Sigmoid colon (tissue), 7 donors: ENCODE measurements around the gene ETV6. TPM values are rescaled to one million over a fixed set of nuclear protein-coding genes. Genes with fewer than 3 reads are reported as not detected.

Experiments used
- DNase-seq: peaks from one replicate; pipeline ENCODE4 v3.0.0-alpha.2; 2019
- H3K27ac ChIP-seq, 4 donors: fragments of 200-600 bp; sonication (generic); one replicate each; pipeline ENCODE4 v1.5.1; 2016 to 2019; ENCODE audit warnings: mild to moderate bottlenecking in 1 of 4
- H3K27me3 ChIP-seq, 3 donors: fragments of 200-600 bp; sonication (generic); one replicate each; pipeline ENCODE4 v1.5.1; 2019; ENCODE audit warnings: mild to moderate bottlenecking in 1 of 3
- H3K36me3 ChIP-seq, 4 donors: fragments of 200-600 bp; sonication (generic); one replicate each; pipeline ENCODE4 v1.5.1; 2016 to 2019
- H3K4me1 ChIP-seq, 4 donors: fragments of 200-600 bp; sonication (generic); one replicate each; pipeline ENCODE4 v1.5.1; 2017 to 2019
- H3K4me3 ChIP-seq, 4 donors: fragments of 200-600 bp; sonication (generic); one replicate each; pipeline ENCODE4 v1.5.1; 2017 to 2019; ENCODE audit warnings: mild to moderate bottlenecking in 2 of 4, moderate library complexity in 1 of 4
- H3K9me3 ChIP-seq, 4 donors: fragments of 200-600 bp in 3 of 4; sonication (generic) in 3 of 4; one replicate each; pipeline versions ENCODE4 v1.5.1 to v1.6.1; 2013 to 2019
- CTCF ChIP-seq, 4 experiments: fragments of 450-650 bp in 3 of 4; fragments of 200-600 bp in 1 of 4; IDR thresholded peaks; one replicate each; pipeline ENCODE4 v1.5.1; 2016 to 2019; ENCODE audit warnings: antibody characterized with exemption in 4 of 4, mild to moderate bottlenecking in 3 of 4, moderate library complexity in 2 of 4
- EP300 ChIP-seq, 4 donors: sonication (generic); formaldehyde crosslinking; IDR thresholded peaks; one replicate each; pipeline ENCODE4 v1.6.1; 2017; ENCODE audit warnings: antibody characterized with exemption in 4 of 4
- POLR2A ChIP-seq, 2 donors: fragments of 450-650 bp; IDR thresholded peaks; one replicate each; pipeline ENCODE4 v1.6.1; 2016; ENCODE audit warnings: antibody characterized with exemption in 2 of 2, mild to moderate bottlenecking in 2 of 2, moderate library complexity in 2 of 2
- POLR2AphosphoS5 ChIP-seq, 4 donors: sonication (generic); formaldehyde crosslinking; IDR thresholded peaks; one replicate each; pipeline ENCODE4 v1.6.1; 2017; ENCODE audit warnings: antibody characterized with exemption in 4 of 4
- WGBS, 2 donors: extraction: QIAGEN DNeasy Blood & Tissue Kit; methylation state at CpG; one replicate each; pipeline ENCODE4 v1.1.7; 2013; 5-methylcytosine and 5-hydroxymethylcytosine counted together
- intact Hi-C: fragments of 100-400 bp; cut with DNase I; formaldehyde crosslinking; loops from one replicate; pipeline ENCODE4 v1.15.1; 2023
- polyA plus RNA-seq, 3 donors: library from polyadenylated mRNA; stranded (reverse); fragments of 200-250 nt; gene quantifications; one replicate each; pipeline ENCODE4 v1.2.3, GENCODE V29; 2013
- total RNA-seq, 4 donors: library from RNA; depleted of rRNA; stranded (reverse); fragments of >200 nt; gene quantifications; one replicate each; pipeline ENCODE4 v1.1.0, GENCODE V29; 2016
- donor health status: healthy with polysubstance abuse.
- donor health status: Bipolar disorder and iron deficiency.
- donor health status: healthy.

ETV6 gene
- total and polyA plus RNA-seq, 7 donors, result 8.4 to 35.2 (median 16.3) TPM

- intact Hi-C loops, result no loop called here
- no peaks in the 10 kb centered on the region for H3K4me1 ChIP-seq
- no peaks in the 10 kb centered on the region for H3K36me3 ChIP-seq
- no peaks in the 10 kb centered on the region for H3K9me3 ChIP-seq
- no peak overlapping the region for H3K4me3 ChIP-seq
- no peak overlapping the region for H3K27ac ChIP-seq
- H3K27me3 ChIP-seq, result no peaks in the 10 kb centered on the region
- DNase-seq, result no peak
- 25 to 73% methylated on average over 3 of the region's 3 CpGs for WGBS, 2 donors
- TF ChIP-seq CTCF (IDR thresholded peaks at IDR 0.05), result no peak
- TF ChIP-seq EP300 (IDR thresholded peaks at IDR 0.05), result no peak
- TF ChIP-seq POLR2AphosphoS5 (IDR thresholded peaks at IDR 0.05), result no peak
- no peak for TF ChIP-seq POLR2A (IDR thresholded peaks at IDR 0.05)
Measured at GRCh38 chr12:11923067-11923466, 273.6 kb downstream of the ETV6 start.

DNA sequence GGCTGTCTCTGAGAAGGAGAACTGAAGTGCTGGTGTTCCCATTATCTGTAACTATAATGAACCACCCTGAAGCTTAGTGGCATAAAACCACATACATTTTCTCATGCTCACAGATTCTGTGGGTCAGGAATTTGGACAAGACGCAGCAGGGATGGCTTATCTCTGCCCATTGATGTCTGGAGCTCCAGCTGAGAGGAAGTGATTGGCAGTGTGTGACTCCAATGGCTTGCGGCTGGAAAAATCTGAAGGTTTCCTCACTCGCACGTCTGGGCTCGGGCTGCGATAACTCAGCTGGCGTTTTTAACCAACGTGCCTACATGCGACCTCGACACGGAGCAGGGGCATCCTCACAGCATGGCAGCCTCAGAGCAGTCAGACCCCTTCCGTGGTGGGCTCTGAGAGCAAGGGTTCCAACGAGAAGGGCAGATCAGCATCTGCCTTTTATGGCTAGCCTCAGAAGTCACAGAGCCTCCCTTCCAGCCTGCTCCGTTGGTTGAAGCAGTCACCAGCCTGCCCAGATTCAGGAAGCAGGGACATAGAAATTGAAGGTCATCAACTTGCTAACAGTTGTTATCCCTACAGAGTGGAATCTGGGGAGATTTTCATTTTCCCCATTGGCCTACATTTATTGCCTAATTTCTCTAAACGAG lies 277.9 kb downstream of the ETV6 start:
- Histone ChIP-seq H3K9me3 (no peaks in the 10 kb centered on the region), H3K27ac (no peak overlapping the region), H3K27me3 (no peaks in the 10 kb centered on the region), H3K36me3 (no peaks in the 10 kb centered on the region), H3K4me3 (no peak overlapping the region), H3K4me1 (no peaks in the 10 kb centered on the region)
- TF ChIP-seq CTCF (IDR thresholded peaks at IDR 0.05), result no peak
- no peak for TF ChIP-seq POLR2A (IDR thresholded peaks at IDR 0.05)
- no peak for TF ChIP-seq POLR2AphosphoS5 (IDR thresholded peaks at IDR 0.05)
- TF ChIP-seq EP300 (IDR thresholded peaks at IDR 0.05), result no peak
- intact Hi-C loops, result no loop called here
- 83 to 88% methylated on average over 15 of the region's 15 CpGs for WGBS, 2 donors
- DNase-seq, result no peak

GRCh38 chr12:11929714-11930113 lies 280.2 kb downstream of the ETV6 start:
- Histone ChIP-seq H3K27me3 (no peaks in the 10 kb centered on the region), H3K4me3 (no peak overlapping the region), H3K4me1 (no peaks in the 10 kb centered on the region), H3K36me3 (no peaks in the 10 kb centered on the region), H3K27ac (no peak overlapping the region), H3K9me3 (no peaks in the 10 kb centered on the region)
- WGBS, 2 donors, result 96% methylated on average over 3 of the region's 3 CpGs
- intact Hi-C loops, result no loop called here
- TF ChIP-seq CTCF (IDR thresholded peaks at IDR 0.05), result no peak
- TF ChIP-seq POLR2AphosphoS5 (IDR thresholded peaks at IDR 0.05), result no peak
- TF ChIP-seq EP300 (IDR thresholded peaks at IDR 0.05), result no peak
- TF ChIP-seq POLR2A (IDR thresholded peaks at IDR 0.05), result no peak
- DNase-seq, result no peak

- TF ChIP-seq POLR2A (IDR thresholded peaks at IDR 0.05), result no peak
- no peak for TF ChIP-seq CTCF (IDR thresholded peaks at IDR 0.05)
- no peak for TF ChIP-seq EP300 (IDR thresholded peaks at IDR 0.05)
- TF ChIP-seq POLR2AphosphoS5 (IDR thresholded peaks at IDR 0.05), result no peak
- Histone ChIP-seq H3K4me3 (no peak overlapping the region), H3K9me3 (peaks cover 0 to 2% (median 0%) of the 10 kb centered on the region in 4 donors), H3K36me3 (no peaks in the 10 kb centered on the region), H3K27ac (no peak overlapping the region), H3K27me3 (no peaks in the 10 kb centered on the region), H3K4me1 (no peaks in the 10 kb centered on the region)
- DNase-seq, result no peak
- intact Hi-C loops, result no loop called here
- WGBS, 2 donors, result 96% methylated on average over 4 of the region's 4 CpGs
Measured at GRCh38 chr12:11939223-11939622, 289.7 kb downstream of the ETV6 start.
